GM23248 (cell line): ENCODE measurements around the gene TMTC3.

ENCODE experiments used
- EZH2 ChIP-seq: fragments of 200-600 bp; sonication (generic); IDR thresholded peaks from 2 replicates; pipeline ENCODE4 v1.6.1; 2018; ENCODE audit warnings: antibody characterized with exemption, mild to moderate bottlenecking; ENCODE audit not compliant: insufficient read depth, poor library complexity, severe bottlenecking
- EZH2phosphoT487 ChIP-seq: fragments of 200-600 bp; sonication (generic); IDR thresholded peaks from 2 replicates; pipeline ENCODE4 v1.6.1; 2018; ENCODE audit warnings: antibody characterized with exemption, moderate library complexity, mild to moderate bottlenecking, low read depth; ENCODE audit not compliant: insufficient read depth

DNA sequence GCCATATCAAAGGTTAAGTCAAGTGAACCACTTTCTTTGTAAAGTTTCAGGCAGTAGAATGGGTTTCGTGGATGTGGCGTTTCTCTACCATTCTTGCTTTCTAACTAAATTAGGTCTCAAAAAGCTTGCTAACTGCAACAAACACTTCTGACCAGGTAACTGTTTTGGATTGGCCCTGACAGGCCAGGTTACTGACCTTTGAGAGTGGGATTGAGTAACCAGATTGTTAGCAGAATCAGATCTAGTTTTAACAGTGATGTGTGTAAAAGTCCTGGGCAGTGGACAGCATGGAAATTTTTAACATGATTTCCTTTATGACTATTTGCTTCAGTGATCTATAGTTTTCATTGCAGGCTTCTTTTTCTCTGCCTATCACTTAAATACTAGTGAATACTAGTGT lies 57.9 kb downstream of the TMTC3 start:
- no peak for TF ChIP-seq EZH2
- TF ChIP-seq EZH2phosphoT487 = no peak
